Activated CD4-positive, CD25-positive, alpha-beta regulatory T cell treated with anti-CD3 and anti-CD28 coated beads, Interleukin-2, amount 50 U/mL, for 72 hours (primary cell): ENCODE measurements around the gene ZNRF3.

Experiments used
- DNase-seq: peaks from one replicate; pipeline ENCODE4 v3.0.0; 2021

The ZNRF3 gene

GRCh38 chr22:29096736-29097669 is 213.6 kb downstream of the ZNRF3 start:
- DNase-seq, result no peak

- DNase-seq, result no peak
These were observed 214.9 kb downstream of the ZNRF3 start for GRCh38 chr22:29098296-29098695.

- no peak for DNase-seq
These were observed 218.9 kb downstream of the ZNRF3 start for GRCh38 chr22:29102300-29102699.

DNA sequence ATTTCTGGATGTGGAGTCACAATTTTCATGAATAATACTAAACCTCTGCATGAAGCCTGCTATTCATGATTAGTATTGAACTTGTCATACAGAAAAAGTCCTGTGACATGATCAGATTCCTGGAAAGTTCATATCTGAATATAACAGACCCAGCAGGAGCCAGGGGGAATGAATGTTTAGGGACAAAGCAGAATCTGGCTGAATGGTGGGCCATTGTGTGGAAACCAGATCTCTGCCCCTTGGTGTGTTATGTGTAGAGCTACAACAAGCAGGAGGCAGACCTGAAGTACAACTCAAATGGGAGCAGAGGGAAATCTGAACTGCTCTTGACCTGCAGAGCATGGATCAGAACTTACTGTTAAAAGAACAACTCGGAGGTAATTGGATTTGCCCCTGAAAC is 219.7 kb downstream of the ZNRF3 start:
- no peak for DNase-seq

GRCh38 chr22:29105468-29105867 is 222.1 kb downstream of the ZNRF3 start:
- no peak for DNase-seq

GRCh38 chr22:29106839-29107238 is 223.5 kb downstream of the ZNRF3 start:
- no peak for DNase-seq
